IPS-NIHi7 (cell line): ENCODE data around the gene FKBP1A.

Source experiments
- DNase-seq: peaks from one replicate; pipeline ENCODE4 v3.0.0; 2012; ENCODE audit warnings: mixed read lengths; ENCODE audit errors: extremely low spot score

The FKBP1A gene

DNA sequence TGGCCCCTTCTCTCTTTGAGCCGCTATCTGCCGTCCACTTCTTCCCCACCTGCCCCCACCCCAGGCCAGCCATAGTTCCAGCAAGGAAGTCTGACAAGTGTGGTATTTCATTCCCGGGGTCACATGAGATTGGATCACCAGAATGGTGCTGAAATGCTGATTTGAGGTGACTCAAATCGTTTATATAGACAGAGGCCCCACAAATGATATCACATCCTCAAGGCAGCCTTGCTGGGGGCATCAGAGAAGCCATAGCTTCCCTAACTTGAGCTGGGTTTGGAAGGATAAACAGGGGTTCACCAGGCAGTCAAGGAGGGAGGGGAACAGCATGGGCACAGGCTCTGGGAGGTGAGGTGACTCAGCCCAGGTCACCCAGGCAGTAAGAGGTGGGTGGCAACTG is 73.8 kb downstream of the FKBP1A start:
- no peak for DNase-seq
